Measurements from ENCODE around the gene CREB3L2.

- no peak for TF ChIP-seq SUZ12 (IDR thresholded peaks at IDR 0.05; ENCODE audit: low read length)
- no peak for TF ChIP-seq EZH2 (IDR thresholded peaks at IDR 0.05; ENCODE audit: low read depth, low read length, severe bottlenecking)
- no peak for TF ChIP-seq CREB1 (IDR thresholded peaks at IDR 0.05)
- TF ChIP-seq EGR1 (IDR thresholded peaks at IDR 0.05; ENCODE audit: borderline replicate concordance, low read depth, low read length): no peak
- TF ChIP-seq RBBP5 (IDR thresholded peaks at IDR 0.05; ENCODE audit: borderline replicate concordance, low read depth, low read length): no peak
- no peak for TF ChIP-seq SP4 (IDR thresholded peaks at IDR 0.05; ENCODE audit: low read length)
- TF ChIP-seq POLR2A (IDR thresholded peaks at IDR 0.05; ENCODE audit: control extremely low read depth in 1 of 2, low read depth in 2 of 2, low read length in 2 of 2): no peak
These were observed 26.1 kb downstream of the CREB3L2 start for GRCh38 chr7:137975768-137976167.
